Liver (tissue), 3 donors: ENCODE measurements around the gene CNP.

ENCODE experiments used
- FOXA1 ChIP-seq: IDR thresholded peaks from 2 replicates; pipeline ENCODE4 v1.6.1; 2016; ENCODE audit warnings: antibody characterized with exemption
- GABPA ChIP-seq, 2 donors: IDR thresholded peaks in 1 of 2; conservative IDR thresholded peaks in 1 of 2; 2 replicates each; pipeline ENCODE4 v1.6.1; 2016; ENCODE audit warnings: antibody characterized with exemption in 2 of 2, mild to moderate bottlenecking in 1 of 2, moderate library complexity in 1 of 2
- HNF4G ChIP-seq: IDR thresholded peaks from 2 replicates; pipeline ENCODE4 v1.6.1; 2016; ENCODE audit warnings: antibody characterized with exemption
- JUND ChIP-seq, 2 donors: IDR thresholded peaks; 2 replicates each; pipeline ENCODE4 v1.6.1; 2016; ENCODE audit warnings: antibody characterized with exemption in 2 of 2
- RAD21 ChIP-seq, 2 donors: IDR thresholded peaks; 2 replicates each; pipeline ENCODE4 v1.6.1; 2016; ENCODE audit warnings: antibody characterized with exemption in 2 of 2, mild to moderate bottlenecking in 2 of 2
- RXRA ChIP-seq, 2 donors: IDR thresholded peaks; 2 replicates each; pipeline ENCODE4 v1.6.1; 2017 to 2018; ENCODE audit warnings: antibody characterized with exemption in 2 of 2, mild to moderate bottlenecking in 1 of 2
- TAF1 ChIP-seq: conservative IDR thresholded peaks from 2 replicates; pipeline ENCODE4 v1.6.1; 2016; ENCODE audit warnings: antibody characterized with exemption, mild to moderate bottlenecking
- YY1 ChIP-seq: IDR thresholded peaks from 2 replicates; pipeline ENCODE4 v1.6.1; 2016; ENCODE audit warnings: antibody characterized with exemption, mild to moderate bottlenecking
- TF ChIP-seq, protein P1 (sequence below): fragments of 150-350 bp; IDR thresholded peaks from 2 replicates; pipeline ENCODE4 v1.5.1; 2017; ENCODE audit warnings: improper control_type of control experiment, low read depth, low read length; ENCODE audit not compliant: missing input control
- TF ChIP-seq, protein P2 (sequence below): IDR thresholded peaks from 2 replicates; pipeline ENCODE4 v1.6.1; 2016; ENCODE audit warnings: antibody characterized with exemption, mild to moderate bottlenecking
- TF ChIP-seq, protein P3 (sequence below): IDR thresholded peaks from 2 replicates; pipeline ENCODE4 v1.6.1; 2016; ENCODE audit warnings: antibody characterized with exemption
- donor health status: healthy.
- donor health status: healthy.

- TF ChIP-seq, protein P1, sequence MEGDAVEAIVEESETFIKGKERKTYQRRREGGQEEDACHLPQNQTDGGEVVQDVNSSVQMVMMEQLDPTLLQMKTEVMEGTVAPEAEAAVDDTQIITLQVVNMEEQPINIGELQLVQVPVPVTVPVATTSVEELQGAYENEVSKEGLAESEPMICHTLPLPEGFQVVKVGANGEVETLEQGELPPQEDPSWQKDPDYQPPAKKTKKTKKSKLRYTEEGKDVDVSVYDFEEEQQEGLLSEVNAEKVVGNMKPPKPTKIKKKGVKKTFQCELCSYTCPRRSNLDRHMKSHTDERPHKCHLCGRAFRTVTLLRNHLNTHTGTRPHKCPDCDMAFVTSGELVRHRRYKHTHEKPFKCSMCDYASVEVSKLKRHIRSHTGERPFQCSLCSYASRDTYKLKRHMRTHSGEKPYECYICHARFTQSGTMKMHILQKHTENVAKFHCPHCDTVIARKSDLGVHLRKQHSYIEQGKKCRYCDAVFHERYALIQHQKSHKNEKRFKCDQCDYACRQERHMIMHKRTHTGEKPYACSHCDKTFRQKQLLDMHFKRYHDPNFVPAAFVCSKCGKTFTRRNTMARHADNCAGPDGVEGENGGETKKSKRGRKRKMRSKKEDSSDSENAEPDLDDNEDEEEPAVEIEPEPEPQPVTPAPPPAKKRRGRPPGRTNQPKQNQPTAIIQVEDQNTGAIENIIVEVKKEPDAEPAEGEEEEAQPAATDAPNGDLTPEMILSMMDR, result no peak
- no peak for TF ChIP-seq YY1
- TF ChIP-seq GABPA (IDR thresholded peaks at IDR 0.05 in 1 of 2, conservative IDR thresholded peaks at IDR 0.05 in 1 of 2), result no peak
- no peak for TF ChIP-seq HNF4G
- no peak for TF ChIP-seq RAD21 (IDR thresholded peaks at IDR 0.05)
- no peak for TF ChIP-seq TAF1
- TF ChIP-seq JUND (IDR thresholded peaks at IDR 0.05), result no peak
- TF ChIP-seq, protein P2, sequence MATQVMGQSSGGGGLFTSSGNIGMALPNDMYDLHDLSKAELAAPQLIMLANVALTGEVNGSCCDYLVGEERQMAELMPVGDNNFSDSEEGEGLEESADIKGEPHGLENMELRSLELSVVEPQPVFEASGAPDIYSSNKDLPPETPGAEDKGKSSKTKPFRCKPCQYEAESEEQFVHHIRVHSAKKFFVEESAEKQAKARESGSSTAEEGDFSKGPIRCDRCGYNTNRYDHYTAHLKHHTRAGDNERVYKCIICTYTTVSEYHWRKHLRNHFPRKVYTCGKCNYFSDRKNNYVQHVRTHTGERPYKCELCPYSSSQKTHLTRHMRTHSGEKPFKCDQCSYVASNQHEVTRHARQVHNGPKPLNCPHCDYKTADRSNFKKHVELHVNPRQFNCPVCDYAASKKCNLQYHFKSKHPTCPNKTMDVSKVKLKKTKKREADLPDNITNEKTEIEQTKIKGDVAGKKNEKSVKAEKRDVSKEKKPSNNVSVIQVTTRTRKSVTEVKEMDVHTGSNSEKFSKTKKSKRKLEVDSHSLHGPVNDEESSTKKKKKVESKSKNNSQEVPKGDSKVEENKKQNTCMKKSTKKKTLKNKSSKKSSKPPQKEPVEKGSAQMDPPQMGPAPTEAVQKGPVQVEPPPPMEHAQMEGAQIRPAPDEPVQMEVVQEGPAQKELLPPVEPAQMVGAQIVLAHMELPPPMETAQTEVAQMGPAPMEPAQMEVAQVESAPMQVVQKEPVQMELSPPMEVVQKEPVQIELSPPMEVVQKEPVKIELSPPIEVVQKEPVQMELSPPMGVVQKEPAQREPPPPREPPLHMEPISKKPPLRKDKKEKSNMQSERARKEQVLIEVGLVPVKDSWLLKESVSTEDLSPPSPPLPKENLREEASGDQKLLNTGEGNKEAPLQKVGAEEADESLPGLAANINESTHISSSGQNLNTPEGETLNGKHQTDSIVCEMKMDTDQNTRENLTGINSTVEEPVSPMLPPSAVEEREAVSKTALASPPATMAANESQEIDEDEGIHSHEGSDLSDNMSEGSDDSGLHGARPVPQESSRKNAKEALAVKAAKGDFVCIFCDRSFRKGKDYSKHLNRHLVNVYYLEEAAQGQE, result no peak
- TF ChIP-seq FOXA1, result no peak
- no peak for TF ChIP-seq RXRA (IDR thresholded peaks at IDR 0.05)
- TF ChIP-seq, protein P3, sequence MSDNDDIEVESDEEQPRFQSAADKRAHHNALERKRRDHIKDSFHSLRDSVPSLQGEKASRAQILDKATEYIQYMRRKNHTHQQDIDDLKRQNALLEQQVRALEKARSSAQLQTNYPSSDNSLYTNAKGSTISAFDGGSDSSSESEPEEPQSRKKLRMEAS, result no peak
Observed at GRCh38 chr17:41957031-41957868, 9.3 kb upstream of the CNP start.
